WTC11 (cell line): ENCODE results near the gene DRC1. TPM values are rescaled to one million over a fixed set of nuclear protein-coding genes. Genes with fewer than 3 reads are reported as not detected.

Experiments used
- ATAC-seq: fragments of 200-7000 bp; cut with Tn5 transposase; 2 replicates; pipeline ENCODE4 v1.10.0; 2021; ENCODE audit warnings: mild to moderate bottlenecking, moderate library complexity
- CTCF ChIA-PET: fragments of 300-600 bp; sonication (Branson Sonifier 250); formaldehyde crosslinking; loops from one replicate; lab custom pipeline; 2021; ENCODE audit warnings: antibody characterized with exemption; lab: Charles Lee
- POLR2A ChIA-PET: fragments of 350-600 bp; sonication (Branson Sonifier 250); formaldehyde crosslinking; loops from one replicate; lab custom pipeline; 2021; ENCODE audit warnings: antibody characterized with exemption; lab: Charles Lee
- DNase-seq: peaks from one replicate; pipeline ENCODE4 v3.0.0; 2021; ENCODE audit warnings: low spot score
- H3K27ac Mint-ChIP-seq: 2 replicates; pipeline ENCODE4 v1.8.0; 2021; ENCODE audit warnings: mixed read lengths
- H3K27me3 Mint-ChIP-seq: 2 replicates; pipeline ENCODE4 v1.8.0; 2021; ENCODE audit warnings: low read depth, mild to moderate bottlenecking, moderate library complexity, mixed read lengths
- H3K36me3 Mint-ChIP-seq: 2 replicates; pipeline ENCODE4 v1.8.0; 2021; ENCODE audit warnings: mixed read lengths
- H3K4me1 Mint-ChIP-seq: 2 replicates; pipeline ENCODE4 v1.8.0; 2022; ENCODE audit warnings: mixed read lengths
- H3K4me3 Mint-ChIP-seq: 2 replicates; pipeline ENCODE4 v1.8.0; 2021; ENCODE audit warnings: mild to moderate bottlenecking, moderate library complexity, mixed read lengths
- H3K9me3 Mint-ChIP-seq: 2 replicates; pipeline ENCODE4 v1.8.0; 2021; ENCODE audit warnings: mixed read lengths
- AR ChIP-seq: fragments of 250-450 bp; sonication (Bioruptor Pico); IDR thresholded peaks from 2 replicates; pipeline ENCODE4 v1.9.0; 2021; ENCODE audit warnings: mild to moderate bottlenecking
- CBFB ChIP-seq: sonication (generic); formaldehyde crosslinking; IDR thresholded peaks from 2 replicates; pipeline ENCODE4 v1.8.1; 2022; ENCODE audit warnings: mild to moderate bottlenecking, low read depth, missing genetic modification reagents
- CREB1 ChIP-seq: sonication (generic); formaldehyde crosslinking; IDR thresholded peaks from 2 replicates; pipeline ENCODE4 v1.8.0; 2023; ENCODE audit warnings: mild to moderate bottlenecking, missing genetic modification reagents
- ERG ChIP-seq: fragments of 250-450 bp; sonication (Bioruptor Pico); IDR thresholded peaks from 2 replicates; pipeline ENCODE4 v1.8.0; 2021; ENCODE audit warnings: mild to moderate bottlenecking
- ESRRA ChIP-seq: sonication (generic); formaldehyde crosslinking; IDR thresholded peaks from 2 replicates; pipeline ENCODE4 v1.8.1; 2022; ENCODE audit warnings: mild to moderate bottlenecking, missing genetic modification reagents, borderline replicate concordance
- GRHL2 ChIP-seq: fragments of 250-450 bp; sonication (Bioruptor Pico); IDR thresholded peaks from 2 replicates; pipeline ENCODE4 v1.8.0; 2022; ENCODE audit warnings: mild to moderate bottlenecking, moderate library complexity; ENCODE audit not compliant: insufficient replicate concordance, severe bottlenecking
- HMGXB4 ChIP-seq: sonication (generic); formaldehyde crosslinking; IDR thresholded peaks from 2 replicates; pipeline ENCODE4 v1.8.1; 2023; ENCODE audit warnings: mild to moderate bottlenecking, moderate library complexity, missing genetic modification reagents
- MXD4 ChIP-seq: fragments of 250-450 bp; sonication (Bioruptor Pico); IDR thresholded peaks from 2 replicates; pipeline ENCODE4 v1.8.0; 2021; ENCODE audit warnings: mild to moderate bottlenecking, moderate library complexity, borderline replicate concordance
- MYBL2 ChIP-seq: sonication (generic); formaldehyde crosslinking; IDR thresholded peaks from 2 replicates; pipeline ENCODE4 v1.8.1; 2023; ENCODE audit warnings: mild to moderate bottlenecking, moderate library complexity, missing genetic modification reagents
- NFE2L1 ChIP-seq: sonication (generic); formaldehyde crosslinking; IDR thresholded peaks from 2 replicates; pipeline ENCODE4 v1.8.1; 2023; ENCODE audit warnings: missing genetic modification reagents
- NR2C2 ChIP-seq: sonication (generic); formaldehyde crosslinking; IDR thresholded peaks from 2 replicates; pipeline ENCODE4 v1.8.0; 2022; ENCODE audit warnings: mild to moderate bottlenecking, missing genetic modification reagents
- OVOL2 ChIP-seq: fragments of 250-450 bp; sonication (Bioruptor Pico); IDR thresholded peaks from 2 replicates; pipeline ENCODE4 v1.9.0; 2021; ENCODE audit warnings: mild to moderate bottlenecking, borderline replicate concordance
- RELA ChIP-seq: sonication (generic); formaldehyde crosslinking; IDR thresholded peaks from 2 replicates; pipeline ENCODE4 v1.8.1; 2022; ENCODE audit warnings: missing genetic modification reagents, mild to moderate bottlenecking, borderline replicate concordance
- STAT6 ChIP-seq: sonication (generic); formaldehyde crosslinking; conservative IDR thresholded peaks from 2 replicates; pipeline ENCODE4 v1.8.1; 2023; ENCODE audit warnings: mild to moderate bottlenecking, low read depth, missing genetic modification reagents, moderate library complexity
- TCF7 ChIP-seq: sonication (generic); formaldehyde crosslinking; IDR thresholded peaks from 2 replicates; pipeline ENCODE4 v1.8.0; 2022; ENCODE audit warnings: mild to moderate bottlenecking, low read depth, missing genetic modification reagents, moderate library complexity
- TEAD1 ChIP-seq: sonication (generic); formaldehyde crosslinking; IDR thresholded peaks from 2 replicates; pipeline ENCODE4 v1.8.0; 2022; ENCODE audit warnings: mild to moderate bottlenecking, missing genetic modification reagents
- USF1 ChIP-seq: sonication (generic); formaldehyde crosslinking; IDR thresholded peaks from 2 replicates; pipeline ENCODE4 v1.8.0; 2022; ENCODE audit warnings: mild to moderate bottlenecking, missing genetic modification reagents
- ZNF138 ChIP-seq: sonication (generic); formaldehyde crosslinking; conservative IDR thresholded peaks from 2 replicates; pipeline ENCODE4 v1.8.1; 2022; ENCODE audit warnings: mild to moderate bottlenecking, moderate library complexity, missing genetic modification reagents
- ZNF263 ChIP-seq: sonication (generic); formaldehyde crosslinking; IDR thresholded peaks from 2 replicates; pipeline ENCODE4 v1.8.1; 2022; ENCODE audit warnings: low read depth, mild to moderate bottlenecking, moderate library complexity, missing genetic modification reagents
- total RNA-seq: library from RNA; stranded (reverse); gene quantifications from 3 replicates; pipeline ENCODE4 v1.2.3, GENCODE V29; 2021

The DRC1 gene
- total RNA-seq, 1 experiment from 2014 or later = 0.55 TPM

- TF ChIP-seq TEAD1 (CRISPR knock-in tag) (no peak), USF1 (CRISPR knock-in tag) (no peak), MXD4 (CRISPR knock-in tag) (no peak), CBFB (CRISPR knock-in tag) (no peak), ZNF138 (CRISPR knock-in tag) (no peak), MYBL2 (CRISPR knock-in tag) (no peak), ERG (CRISPR knock-in tag) (no peak), NFE2L1 (CRISPR knock-in tag) (no peak), RELA (no peak), GRHL2 (CRISPR knock-in tag) (no peak), HMGXB4 (CRISPR knock-in tag) (no peak), ESRRA (CRISPR knock-in tag) (no peak), AR (no peak), TCF7 (CRISPR knock-in tag) (no peak), OVOL2 (CRISPR knock-in tag) (no peak), CREB1 (no peak), NR2C2 (CRISPR knock-in tag) (no peak), ZNF263 (CRISPR knock-in tag) (no peak), STAT6 (CRISPR knock-in tag) (no peak)
- no peak overlapping the region for H3K4me3 Mint-ChIP-seq
- H3K36me3 Mint-ChIP-seq = peaks cover 24% of the 10 kb centered on the region
Measured at GRCh38 chr2:26364669-26365068, 37.1 kb upstream of the DRC1 start.

More at GRCh38 chr2:26364669-26365068, 37.1 kb upstream of the DRC1 start:
- H3K4me1 Mint-ChIP-seq = no peaks in the 10 kb centered on the region
- ATAC-seq (no peak), DNase-seq (no peak)
- CTCF ChIA-PET = no interaction called here
- no peaks in the 10 kb centered on the region for H3K27me3 Mint-ChIP-seq
- H3K27ac Mint-ChIP-seq = no peak overlapping the region
- POLR2A ChIA-PET = no interaction called here
- H3K9me3 Mint-ChIP-seq = peaks cover 7% of the 10 kb centered on the region
